ENCODE results near the gene CEP104. TPM values are rescaled to one million over a fixed set of nuclear protein-coding genes. Genes with fewer than 3 reads are reported as not detected.

Gene CEP104
- total RNA-seq, 1 experiment from 2014 or later: 44.1 TPM

DNA sequence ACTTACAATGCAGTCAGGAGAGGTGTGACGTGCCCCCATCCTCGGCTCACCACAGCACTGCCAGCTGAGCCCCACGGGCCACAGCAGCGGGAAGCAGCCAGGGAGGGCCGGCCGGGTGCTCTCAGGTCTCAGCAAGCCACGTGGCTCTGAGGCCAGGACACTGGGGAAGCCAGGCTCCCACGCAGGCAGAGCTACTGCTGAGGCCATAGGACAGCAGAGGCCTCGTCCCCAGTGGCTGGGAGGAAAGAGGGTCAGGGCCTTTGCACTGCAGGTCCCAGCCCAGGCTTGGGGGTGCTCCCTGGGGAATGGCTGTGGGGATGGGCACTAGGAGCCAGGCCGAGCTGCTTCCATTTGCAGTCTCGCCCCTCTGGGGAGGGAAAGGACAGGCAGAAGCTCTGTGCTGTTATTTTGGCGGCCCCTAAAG, 66.5 kb downstream of the CEP104 start:
- no peak overlapping the region for H2AFZ ChIP-seq (ENCODE audit: low read depth, low read length, poor library complexity, severe bottlenecking)
- ATAC-seq (no peak), DNase-seq (ENCODE audit: low read depth, low spot score) (no peak)
- TF ChIP-seq, protein P1, sequence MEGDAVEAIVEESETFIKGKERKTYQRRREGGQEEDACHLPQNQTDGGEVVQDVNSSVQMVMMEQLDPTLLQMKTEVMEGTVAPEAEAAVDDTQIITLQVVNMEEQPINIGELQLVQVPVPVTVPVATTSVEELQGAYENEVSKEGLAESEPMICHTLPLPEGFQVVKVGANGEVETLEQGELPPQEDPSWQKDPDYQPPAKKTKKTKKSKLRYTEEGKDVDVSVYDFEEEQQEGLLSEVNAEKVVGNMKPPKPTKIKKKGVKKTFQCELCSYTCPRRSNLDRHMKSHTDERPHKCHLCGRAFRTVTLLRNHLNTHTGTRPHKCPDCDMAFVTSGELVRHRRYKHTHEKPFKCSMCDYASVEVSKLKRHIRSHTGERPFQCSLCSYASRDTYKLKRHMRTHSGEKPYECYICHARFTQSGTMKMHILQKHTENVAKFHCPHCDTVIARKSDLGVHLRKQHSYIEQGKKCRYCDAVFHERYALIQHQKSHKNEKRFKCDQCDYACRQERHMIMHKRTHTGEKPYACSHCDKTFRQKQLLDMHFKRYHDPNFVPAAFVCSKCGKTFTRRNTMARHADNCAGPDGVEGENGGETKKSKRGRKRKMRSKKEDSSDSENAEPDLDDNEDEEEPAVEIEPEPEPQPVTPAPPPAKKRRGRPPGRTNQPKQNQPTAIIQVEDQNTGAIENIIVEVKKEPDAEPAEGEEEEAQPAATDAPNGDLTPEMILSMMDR (IDR thresholded peaks at IDR 0.05 in 2 of 3, conservative IDR thresholded peaks at IDR 0.05 in 1 of 3; ENCODE audit: borderline replicate concordance in 1 of 3, insufficient read depth in 1 of 3, low read depth in 2 of 3, low read length in 2 of 3): no peak
- TF ChIP-seq, protein P2, sequence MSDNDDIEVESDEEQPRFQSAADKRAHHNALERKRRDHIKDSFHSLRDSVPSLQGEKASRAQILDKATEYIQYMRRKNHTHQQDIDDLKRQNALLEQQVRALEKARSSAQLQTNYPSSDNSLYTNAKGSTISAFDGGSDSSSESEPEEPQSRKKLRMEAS (IDR thresholded peaks at IDR 0.05): no peak
- TF ChIP-seq ELF1 (IDR thresholded peaks at IDR 0.05; ENCODE audit: borderline replicate concordance, low read depth) (no peak), JUND (IDR thresholded peaks at IDR 0.05) (no peak), EGR1 (IDR thresholded peaks at IDR 0.05; ENCODE audit: low read depth) (no peak), RAD21 (IDR thresholded peaks at IDR 0.05; ENCODE audit: low read depth) (no peak), FOSL1 (IDR thresholded peaks at IDR 0.05; ENCODE audit: low read depth) (no peak), SIN3A (IDR thresholded peaks at IDR 0.05; ENCODE audit: low read depth) (no peak), SRF (IDR thresholded peaks at IDR 0.05; ENCODE audit: low read depth) (no peak), CEBPB (IDR thresholded peaks at IDR 0.05; ENCODE audit: low read depth) (no peak), EZH2 (IDR thresholded peaks at IDR 0.05) (no peak), ZNF274 (IDR thresholded peaks at IDR 0.05; ENCODE audit: low read depth, low read length) (no peak)
- TF ChIP-seq, protein P3, sequence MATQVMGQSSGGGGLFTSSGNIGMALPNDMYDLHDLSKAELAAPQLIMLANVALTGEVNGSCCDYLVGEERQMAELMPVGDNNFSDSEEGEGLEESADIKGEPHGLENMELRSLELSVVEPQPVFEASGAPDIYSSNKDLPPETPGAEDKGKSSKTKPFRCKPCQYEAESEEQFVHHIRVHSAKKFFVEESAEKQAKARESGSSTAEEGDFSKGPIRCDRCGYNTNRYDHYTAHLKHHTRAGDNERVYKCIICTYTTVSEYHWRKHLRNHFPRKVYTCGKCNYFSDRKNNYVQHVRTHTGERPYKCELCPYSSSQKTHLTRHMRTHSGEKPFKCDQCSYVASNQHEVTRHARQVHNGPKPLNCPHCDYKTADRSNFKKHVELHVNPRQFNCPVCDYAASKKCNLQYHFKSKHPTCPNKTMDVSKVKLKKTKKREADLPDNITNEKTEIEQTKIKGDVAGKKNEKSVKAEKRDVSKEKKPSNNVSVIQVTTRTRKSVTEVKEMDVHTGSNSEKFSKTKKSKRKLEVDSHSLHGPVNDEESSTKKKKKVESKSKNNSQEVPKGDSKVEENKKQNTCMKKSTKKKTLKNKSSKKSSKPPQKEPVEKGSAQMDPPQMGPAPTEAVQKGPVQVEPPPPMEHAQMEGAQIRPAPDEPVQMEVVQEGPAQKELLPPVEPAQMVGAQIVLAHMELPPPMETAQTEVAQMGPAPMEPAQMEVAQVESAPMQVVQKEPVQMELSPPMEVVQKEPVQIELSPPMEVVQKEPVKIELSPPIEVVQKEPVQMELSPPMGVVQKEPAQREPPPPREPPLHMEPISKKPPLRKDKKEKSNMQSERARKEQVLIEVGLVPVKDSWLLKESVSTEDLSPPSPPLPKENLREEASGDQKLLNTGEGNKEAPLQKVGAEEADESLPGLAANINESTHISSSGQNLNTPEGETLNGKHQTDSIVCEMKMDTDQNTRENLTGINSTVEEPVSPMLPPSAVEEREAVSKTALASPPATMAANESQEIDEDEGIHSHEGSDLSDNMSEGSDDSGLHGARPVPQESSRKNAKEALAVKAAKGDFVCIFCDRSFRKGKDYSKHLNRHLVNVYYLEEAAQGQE (IDR thresholded peaks at IDR 0.05; ENCODE audit: low read depth): no peak
- TF ChIP-seq, protein P4, sequence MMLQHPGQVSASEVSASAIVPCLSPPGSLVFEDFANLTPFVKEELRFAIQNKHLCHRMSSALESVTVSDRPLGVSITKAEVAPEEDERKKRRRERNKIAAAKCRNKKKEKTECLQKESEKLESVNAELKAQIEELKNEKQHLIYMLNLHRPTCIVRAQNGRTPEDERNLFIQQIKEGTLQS (IDR thresholded peaks at IDR 0.05): no peak
- no peaks in the 10 kb centered on the region for H3K27me3 ChIP-seq (ENCODE audit: insufficient read depth, low read length)
- no peak overlapping the region for H3K9ac ChIP-seq (ENCODE audit: low read length)
- peaks cover 4 to 15% of the 10 kb centered on the region in 2 experiments for H3K36me3 ChIP-seq (ENCODE audit: control insufficient read depth in 1 of 2, insufficient read depth in 2 of 2, low read length in 2 of 2)
- peaks cover 76% of the 10 kb centered on the region for H3K79me2 ChIP-seq (ENCODE audit: insufficient read depth, low read length)
- H3K9me2 ChIP-seq (ENCODE audit: insufficient read depth): no peaks in the 10 kb centered on the region
- H3K27ac ChIP-seq (ENCODE audit: low read depth, low read length): no peak overlapping the region
- intact Hi-C loops (cut with micrococcal nuclease): no loop called here
- peaks cover 11 to 21% of the 10 kb centered on the region in 2 experiments; a peak in 3 of 4 replicates for H3K4me1 ChIP-seq (ENCODE audit: control insufficient read depth in 1 of 2, insufficient read depth in 2 of 2, low read length in 2 of 2)
- CTCF ChIA-PET: no interaction called here
- no peaks in the 10 kb centered on the region for H4K20me1 ChIP-seq (ENCODE audit: insufficient read depth)
- no peaks in the 10 kb centered on the region for H3K9me3 ChIP-seq (ENCODE audit: control insufficient read depth in 1 of 2, insufficient read depth in 1 of 2, low read depth in 1 of 2, low read length in 2 of 2)
- POLR2A ChIA-PET: no interaction called here
- H3K4me2 ChIP-seq (ENCODE audit: low read length): no peak overlapping the region
- H3K4me3 ChIP-seq (replicated peaks in 1 of 2; ENCODE audit: low read depth in 1 of 2, low read length in 2 of 2): no peak overlapping the region
- RAD21 ChIA-PET (ENCODE audit: low non-redundant PET in 1 of 2, low total read pairs in 2 of 2, uncharacterized antibody in 2 of 2, unreplicated experiment in 2 of 2): no interaction called here
- BruUV-seq (replicated peaks): no TSS peak

Data from HCT116 (cell line).